Osteocyte (in vitro differentiated cells): ENCODE measurements around the gene TIE1. TPM values are rescaled to one million over a fixed set of nuclear protein-coding genes. Genes with fewer than 3 reads are reported as not detected.

Experiments
- DNase-seq: peaks from one replicate; pipeline ENCODE4 v3.0.0; 2021; ENCODE audit warnings: mixed read lengths; ENCODE audit not compliant: unreplicated experiment; ENCODE audit errors: extremely low spot score
- H3K27ac Mint-ChIP-seq: one replicate; pipeline ENCODE4 v1.8.0; 2021; ENCODE audit warnings: mild to moderate bottlenecking, mixed read lengths; ENCODE audit not compliant: unreplicated experiment
- H3K27me3 Mint-ChIP-seq: one replicate; pipeline ENCODE4 v1.8.0; 2021; ENCODE audit warnings: mixed read lengths; ENCODE audit not compliant: unreplicated experiment
- H3K36me3 Mint-ChIP-seq: one replicate; pipeline ENCODE4 v1.8.0; 2021; ENCODE audit warnings: mixed read lengths; ENCODE audit not compliant: unreplicated experiment
- H3K4me1 Mint-ChIP-seq: one replicate; pipeline ENCODE4 v1.8.0; 2021; ENCODE audit warnings: mixed read lengths; ENCODE audit not compliant: unreplicated experiment
- H3K4me3 Mint-ChIP-seq: one replicate; pipeline ENCODE4 v1.8.0; 2021; ENCODE audit warnings: mild to moderate bottlenecking, moderate library complexity, mixed read lengths; ENCODE audit not compliant: unreplicated experiment
- H3K9me3 Mint-ChIP-seq: one replicate; pipeline ENCODE4 v1.8.0; 2021; ENCODE audit warnings: mixed read lengths; ENCODE audit not compliant: unreplicated experiment
- total RNA-seq: library from RNA; stranded (reverse); gene quantifications from 2 replicates; pipeline ENCODE4 v1.2.1, GENCODE V29; 2021
- TF ChIP-seq, protein P1 (sequence below): fragments of 200-600 bp; sonication (generic); IDR thresholded peaks from 2 replicates; pipeline ENCODE4 v1.5.0; 2021; ENCODE audit warnings: antibody characterized with exemption, mild to moderate bottlenecking, moderate library complexity

TIE1 gene
- total RNA-seq, 1 donor from 2014 or later, result not detected

- H3K4me3 Mint-ChIP-seq, result no peak overlapping the region
- no peaks in the 10 kb centered on the region for H3K4me1 Mint-ChIP-seq
- H3K36me3 Mint-ChIP-seq, result no peaks in the 10 kb centered on the region
- TF ChIP-seq, protein P1, sequence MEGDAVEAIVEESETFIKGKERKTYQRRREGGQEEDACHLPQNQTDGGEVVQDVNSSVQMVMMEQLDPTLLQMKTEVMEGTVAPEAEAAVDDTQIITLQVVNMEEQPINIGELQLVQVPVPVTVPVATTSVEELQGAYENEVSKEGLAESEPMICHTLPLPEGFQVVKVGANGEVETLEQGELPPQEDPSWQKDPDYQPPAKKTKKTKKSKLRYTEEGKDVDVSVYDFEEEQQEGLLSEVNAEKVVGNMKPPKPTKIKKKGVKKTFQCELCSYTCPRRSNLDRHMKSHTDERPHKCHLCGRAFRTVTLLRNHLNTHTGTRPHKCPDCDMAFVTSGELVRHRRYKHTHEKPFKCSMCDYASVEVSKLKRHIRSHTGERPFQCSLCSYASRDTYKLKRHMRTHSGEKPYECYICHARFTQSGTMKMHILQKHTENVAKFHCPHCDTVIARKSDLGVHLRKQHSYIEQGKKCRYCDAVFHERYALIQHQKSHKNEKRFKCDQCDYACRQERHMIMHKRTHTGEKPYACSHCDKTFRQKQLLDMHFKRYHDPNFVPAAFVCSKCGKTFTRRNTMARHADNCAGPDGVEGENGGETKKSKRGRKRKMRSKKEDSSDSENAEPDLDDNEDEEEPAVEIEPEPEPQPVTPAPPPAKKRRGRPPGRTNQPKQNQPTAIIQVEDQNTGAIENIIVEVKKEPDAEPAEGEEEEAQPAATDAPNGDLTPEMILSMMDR, result no peak
- no peak overlapping the region for H3K27ac Mint-ChIP-seq
- DNase-seq, result no peak
- peaks cover 15% of the 10 kb centered on the region for H3K27me3 Mint-ChIP-seq
- no peaks in the 10 kb centered on the region for H3K9me3 Mint-ChIP-seq
Observed at GRCh38 chr1:43284546-43285110, 16.2 kb upstream of the TIE1 start.

- H3K27me3 Mint-ChIP-seq, result peaks cover 15% of the 10 kb centered on the region
- no peak for DNase-seq
- no peaks in the 10 kb centered on the region for H3K9me3 Mint-ChIP-seq
- TF ChIP-seq, protein P1, result no peak
- no peaks in the 10 kb centered on the region for H3K36me3 Mint-ChIP-seq
- H3K4me3 Mint-ChIP-seq, result no peak within 1 kb of the TSS
- no peaks in the 10 kb centered on the region for H3K4me1 Mint-ChIP-seq
- no peak within 1 kb of the TSS for H3K27ac Mint-ChIP-seq
Observed at GRCh38 chr1:43285269-43285990, 15.4 kb upstream of the TIE1 start, which contains the start of gene C1orf210. C1orf210 (minus strand) TSS chr1:43285581; CDS start chr1:43283270, 2,311 bp downstream.

- TF ChIP-seq, protein P1, result no peak
- H3K27me3 Mint-ChIP-seq, result peaks cover 15% of the 10 kb centered on the region
- no peaks in the 10 kb centered on the region for H3K36me3 Mint-ChIP-seq
Observed at GRCh38 chr1:43286115-43286514, 14.7 kb upstream of the TIE1 start.

GRCh38 chr1:43286533-43286932 is 14.2 kb upstream of the TIE1 start:
- no peak overlapping the region for H3K4me3 Mint-ChIP-seq
- no peaks in the 10 kb centered on the region for H3K4me1 Mint-ChIP-seq
- H3K27me3 Mint-ChIP-seq, result peaks cover 15% of the 10 kb centered on the region
- H3K36me3 Mint-ChIP-seq, result no peaks in the 10 kb centered on the region
- no peaks in the 10 kb centered on the region for H3K9me3 Mint-ChIP-seq
- DNase-seq, result no peak
- H3K27ac Mint-ChIP-seq, result no peak overlapping the region
- TF ChIP-seq, protein P1, result no peak

More at GRCh38 chr1:43286115-43286514, 14.7 kb upstream of the TIE1 start:
- no peak overlapping the region for H3K27ac Mint-ChIP-seq
- no peak overlapping the region for H3K4me3 Mint-ChIP-seq
- no peak for DNase-seq
- no peaks in the 10 kb centered on the region for H3K4me1 Mint-ChIP-seq
- no peaks in the 10 kb centered on the region for H3K9me3 Mint-ChIP-seq

DNA sequence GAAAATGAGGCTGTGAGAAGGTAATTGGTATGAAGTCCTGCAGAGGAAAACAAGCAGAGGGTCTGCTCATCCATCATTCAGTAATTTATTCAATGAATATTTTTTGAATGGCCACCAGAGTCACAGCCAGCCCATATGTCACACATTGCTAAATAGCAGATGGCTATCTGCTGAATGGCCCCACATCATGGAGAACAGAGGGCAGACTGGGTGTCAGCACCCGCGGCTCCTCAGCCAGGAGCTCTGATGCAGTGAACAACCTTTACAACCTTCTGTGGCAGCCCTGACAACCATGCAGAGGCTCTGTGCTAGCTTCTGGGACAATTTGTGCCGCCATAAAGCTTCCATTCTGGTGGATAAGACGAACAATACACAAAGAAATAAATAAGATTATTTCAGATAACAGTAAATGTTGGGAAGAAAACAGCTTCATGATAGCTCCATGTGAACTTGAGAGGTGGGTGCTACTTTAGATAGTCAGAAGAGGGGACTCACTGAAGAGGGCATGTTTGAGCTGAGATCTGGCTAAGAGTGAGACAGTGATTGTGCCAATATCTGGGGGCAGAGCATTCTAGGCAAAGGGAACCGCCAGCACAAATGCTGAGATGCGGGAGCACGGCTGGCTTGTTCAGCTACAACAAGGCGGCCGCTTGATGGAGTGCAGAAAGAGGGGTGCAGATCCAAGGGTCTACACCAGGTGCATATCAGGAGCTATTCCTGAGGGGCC is 12.6 kb upstream of the TIE1 start:
- TF ChIP-seq, protein P1, result no peak
- Mint-ChIP-seq H3K27ac (no peak overlapping the region), H3K9me3 (no peaks in the 10 kb centered on the region), H3K27me3 (peaks cover 15% of the 10 kb centered on the region), H3K4me3 (no peak overlapping the region), H3K36me3 (no peaks in the 10 kb centered on the region), H3K4me1 (peaks cover 3% of the 10 kb centered on the region)
- no peak for DNase-seq
